ENCODE results near the gene SUPT20H. TPM values are rescaled to one million over a fixed set of nuclear protein-coding genes. Genes with fewer than 3 reads are reported as not detected.

Gene SUPT20H
- total RNA-seq, 1 experiment from 2014 or later: 42.9 TPM

- Histone ChIP-seq H3K9me2 (ENCODE audit: insufficient read depth) (no peaks in the 10 kb centered on the region), H3K79me2 (ENCODE audit: insufficient read depth, low read length) (no peaks in the 10 kb centered on the region), H3K4me1 (ENCODE audit: control insufficient read depth in 1 of 2, insufficient read depth in 2 of 2, low read length in 2 of 2) (no peaks in the 10 kb centered on the region), H2AFZ (ENCODE audit: low read depth, low read length, poor library complexity, severe bottlenecking) (no peak overlapping the region), H3K27me3 (ENCODE audit: insufficient read depth, low read length) (peaks cover 50% of the 10 kb centered on the region), H3K4me3 (replicated peaks in 1 of 2; ENCODE audit: low read depth in 1 of 2, low read length in 2 of 2) (no peak overlapping the region), H3K27ac (ENCODE audit: low read depth, low read length) (no peak overlapping the region), H3K4me2 (ENCODE audit: low read length) (no peak overlapping the region), H3K9me3 (ENCODE audit: control insufficient read depth in 1 of 2, insufficient read depth in 1 of 2, low read depth in 1 of 2, low read length in 2 of 2) (no peaks in the 10 kb centered on the region), H4K20me1 (ENCODE audit: insufficient read depth) (no peaks in the 10 kb centered on the region), H3K36me3 (ENCODE audit: control insufficient read depth in 1 of 2, insufficient read depth in 2 of 2, low read length in 2 of 2) (no peaks in the 10 kb centered on the region), H3K9ac (ENCODE audit: low read length) (no peak overlapping the region)
- RAD21 ChIA-PET (ENCODE audit: low non-redundant PET in 1 of 2, low total read pairs in 2 of 2, uncharacterized antibody in 2 of 2, unreplicated experiment in 2 of 2): no interaction called here
- intact Hi-C loops (cut with micrococcal nuclease): no loop called here
- CTCF ChIA-PET: no interaction called here
- TF ChIP-seq EZH2 (IDR thresholded peaks at IDR 0.05) (no peak), SRF (IDR thresholded peaks at IDR 0.05; ENCODE audit: low read depth) (no peak), SIN3A (IDR thresholded peaks at IDR 0.05; ENCODE audit: low read depth) (no peak), EGR1 (IDR thresholded peaks at IDR 0.05; ENCODE audit: low read depth) (no peak), CTCF (IDR thresholded peaks at IDR 0.05 in 2 of 3, conservative IDR thresholded peaks at IDR 0.05 in 1 of 3; ENCODE audit: borderline replicate concordance in 1 of 3, insufficient read depth in 1 of 3, low read depth in 2 of 3, low read length in 2 of 3) (no peak), ZFX (IDR thresholded peaks at IDR 0.05) (no peak), MAX (IDR thresholded peaks at IDR 0.05) (no peak), SP1 (IDR thresholded peaks at IDR 0.05; ENCODE audit: low read depth) (no peak), ATF3 (IDR thresholded peaks at IDR 0.05) (no peak), ZBTB33 (IDR thresholded peaks at IDR 0.05; ENCODE audit: extremely low read depth, insufficient replicate concordance, low read length) (no peak), TCF7L2 (IDR thresholded peaks at IDR 0.05; ENCODE audit: borderline replicate concordance, extremely low read depth, insufficient read depth, insufficient read length) (no peak), ZNF274 (IDR thresholded peaks at IDR 0.05; ENCODE audit: low read depth, low read length) (no peak), POLR2AphosphoS5 (IDR thresholded peaks at IDR 0.05; ENCODE audit: low read depth, low read length) (no peak), RAD21 (IDR thresholded peaks at IDR 0.05; ENCODE audit: low read depth) (no peak), FOSL1 (IDR thresholded peaks at IDR 0.05; ENCODE audit: low read depth) (no peak), REST (IDR thresholded peaks at IDR 0.05; ENCODE audit: low read depth) (no peak)
- DNase-seq (ENCODE audit: low read depth, low spot score) (no peak), ATAC-seq (no peak)
- BruUV-seq (replicated peaks): no TSS peak
- POLR2A ChIA-PET: no interaction called here
Observed at GRCh38 chr13:37094099-37094498, 34.6 kb upstream of the SUPT20H start.
